Medulla oblongata (tissue), 1 donor: Measurements from ENCODE around the gene DNAH11.
"Not testable (repeated sequence)": the region's sequence is repeated elsewhere in the genome, so short reads cannot be mapped to it uniquely, and the experiment has no call there.

ENCODE experiments used
- DNase-seq: peaks from one replicate; pipeline ENCODE4 v3.0.0-alpha.2; 2015; ENCODE audit errors: extremely low spot score

The DNAH11 gene

GRCh38 chr7:21771906-21772610 is 229.2 kb downstream of the DNAH11 start:
- peak; percentile 47 for DNase-seq

GRCh38 chr7:21773326-21773725 is 230.5 kb downstream of the DNAH11 start:
- peak; percentile 79 for DNase-seq

- no peak for DNase-seq
Observed at GRCh38 chr7:21777921-21778320, 235.1 kb downstream of the DNAH11 start.

- DNase-seq, result no peak
Observed at GRCh38 chr7:21778953-21779352, 236.1 kb downstream of the DNAH11 start.

- no peak for DNase-seq
Observed at GRCh38 chr7:21782996-21783395, 240.2 kb downstream of the DNAH11 start.

- no peak for DNase-seq
Observed at GRCh38 chr7:21784989-21785388, 242.2 kb downstream of the DNAH11 start.

GRCh38 chr7:21805791-21806190 is 263.0 kb downstream of the DNAH11 start:
- DNase-seq, result no peak

GRCh38 chr7:21806388-21806787 is 263.5 kb downstream of the DNAH11 start:
- DNase-seq, result no peak

- no peak for DNase-seq
Observed at GRCh38 chr7:21819048-21819447, 276.2 kb downstream of the DNAH11 start.

- no peak for DNase-seq
Observed at GRCh38 chr7:21828841-21829240, 286.0 kb downstream of the DNAH11 start.

GRCh38 chr7:21829731-21830130 is 286.9 kb downstream of the DNAH11 start:
- DNase-seq, result peak; percentile 9

- DNase-seq, result no peak
Observed at GRCh38 chr7:21844742-21845141, 301.9 kb downstream of the DNAH11 start.

- no peak for DNase-seq
Observed at GRCh38 chr7:21850531-21851285, 307.9 kb downstream of the DNAH11 start.

GRCh38 chr7:21851559-21851967 is 308.7 kb downstream of the DNAH11 start:
- no peak for DNase-seq

- DNase-seq, result not testable (repeated sequence)
Observed at GRCh38 chr7:21865631-21866204, 322.9 kb downstream of the DNAH11 start.

- no peak for DNase-seq
Observed at GRCh38 chr7:21866731-21867130, 323.9 kb downstream of the DNAH11 start.

GRCh38 chr7:21867226-21867625 is 324.4 kb downstream of the DNAH11 start:
- no peak for DNase-seq

GRCh38 chr7:21867816-21868575 is 325.2 kb downstream of the DNAH11 start:
- no peak for DNase-seq

GRCh38 chr7:21868576-21868850 is 325.7 kb downstream of the DNAH11 start:
- no peak for DNase-seq

- DNase-seq, result no peak
Observed at GRCh38 chr7:21869785-21870402, 327.1 kb downstream of the DNAH11 start.

- DNase-seq, result no peak
Observed at GRCh38 chr7:21883069-21883468, 340.2 kb downstream of the DNAH11 start.

- DNase-seq, result not testable (repeated sequence)
Observed at GRCh38 chr7:21883501-21883900, 340.7 kb downstream of the DNAH11 start.
